H1 (cell line): Measurements from ENCODE around the gene TMEM59L. TPM values are rescaled to one million over a fixed set of nuclear protein-coding genes. Genes with fewer than 3 reads are reported as not detected.
A peak's percentile ranks its signal among the peaks of the same experiment; 100 is the strongest.

Source experiments
- ASH2L ChIP-seq: fragments of 200-600, 300-600 bp; sonication (generic); IDR thresholded peaks from one replicate; pipeline ENCODE4 v1.7.1; 2017; ENCODE audit warnings: low read length
- CHD7 ChIP-seq: fragments of 300-600 bp; sonication (generic); IDR thresholded peaks from 2 replicates; pipeline ENCODE4 v1.7.1; 2012; ENCODE audit warnings: low read length, moderate library complexity, mild to moderate bottlenecking, inconsistent platforms; ENCODE audit not compliant: insufficient replicate concordance
- CREB1 ChIP-seq: IDR thresholded peaks from 2 replicates; pipeline ENCODE4 v1.6.1; 2012; ENCODE audit warnings: inconsistent platforms
- GABPA ChIP-seq: IDR thresholded peaks from 2 replicates; pipeline ENCODE4 v1.6.1; 2011; ENCODE audit warnings: mild to moderate bottlenecking, low read length, moderate library complexity, borderline replicate concordance; ENCODE audit not compliant: insufficient read depth
- SIN3A ChIP-seq, 2 experiments: IDR thresholded peaks in 1 of 2; conservative IDR thresholded peaks in 1 of 2; 2 replicates each; pipeline ENCODE4 v1.6.1; 2011 to 2012; ENCODE audit warnings: low read length in 2 of 2, improper control_type of control experiment in 1 of 2, low read depth in 1 of 2, mild to moderate bottlenecking in 1 of 2
- SP1 ChIP-seq: IDR thresholded peaks from 2 replicates; pipeline ENCODE4 v1.6.1; 2011; ENCODE audit warnings: low read depth, low read length
- TCF12 ChIP-seq: IDR thresholded peaks from 2 replicates; pipeline ENCODE4 v1.6.1; 2011; ENCODE audit warnings: low read depth, mild to moderate bottlenecking, low read length
- polyA plus RNA-seq, 7 experiments: library from polyadenylated mRNA; depleted of rRNA in 3 of 7; stranded (reverse) in 5 of 7; unstranded in 2 of 7; fragments of >200 nt in 5 of 7; fragments of 200-250 nt in 2 of 7; gene quantifications; 1 replicate in 5 of 7; 2 replicates in 1 of 7; 4 replicates in 1 of 7; pipeline versions ENCODE4 v1.2.1 to v1.2.3, GENCODE V29; 2011 to 2013; ENCODE audit warnings: missing spikeins in 2 of 7, mixed read lengths in 2 of 7
- total RNA-seq: library from RNA; stranded (reverse); fragmentation: NEBNext Ultra II Directional; extraction: Animal tissue kit (Norgen Biotek cat#: 25700); gene quantifications from 2 replicates; pipeline ENCODE4 v1.2.1, GENCODE V29; 2021
- TF ChIP-seq, protein P1 (sequence below): IDR thresholded peaks from 2 replicates; pipeline ENCODE4 v1.6.1; 2012; ENCODE audit warnings: inconsistent platforms
- TF ChIP-seq, protein P2 (sequence below): IDR thresholded peaks from 2 replicates; pipeline ENCODE4 v1.6.1; 2011; ENCODE audit warnings: low read depth, mild to moderate bottlenecking, low read length; ENCODE audit not compliant: insufficient read depth

Gene TMEM59L
- total and polyA plus RNA-seq, 2 of the 8 experiments (the other 6 are each of a cell fraction or from before 2014, with no cell fraction given) = 4.0 to 12.2 TPM

DNA sequence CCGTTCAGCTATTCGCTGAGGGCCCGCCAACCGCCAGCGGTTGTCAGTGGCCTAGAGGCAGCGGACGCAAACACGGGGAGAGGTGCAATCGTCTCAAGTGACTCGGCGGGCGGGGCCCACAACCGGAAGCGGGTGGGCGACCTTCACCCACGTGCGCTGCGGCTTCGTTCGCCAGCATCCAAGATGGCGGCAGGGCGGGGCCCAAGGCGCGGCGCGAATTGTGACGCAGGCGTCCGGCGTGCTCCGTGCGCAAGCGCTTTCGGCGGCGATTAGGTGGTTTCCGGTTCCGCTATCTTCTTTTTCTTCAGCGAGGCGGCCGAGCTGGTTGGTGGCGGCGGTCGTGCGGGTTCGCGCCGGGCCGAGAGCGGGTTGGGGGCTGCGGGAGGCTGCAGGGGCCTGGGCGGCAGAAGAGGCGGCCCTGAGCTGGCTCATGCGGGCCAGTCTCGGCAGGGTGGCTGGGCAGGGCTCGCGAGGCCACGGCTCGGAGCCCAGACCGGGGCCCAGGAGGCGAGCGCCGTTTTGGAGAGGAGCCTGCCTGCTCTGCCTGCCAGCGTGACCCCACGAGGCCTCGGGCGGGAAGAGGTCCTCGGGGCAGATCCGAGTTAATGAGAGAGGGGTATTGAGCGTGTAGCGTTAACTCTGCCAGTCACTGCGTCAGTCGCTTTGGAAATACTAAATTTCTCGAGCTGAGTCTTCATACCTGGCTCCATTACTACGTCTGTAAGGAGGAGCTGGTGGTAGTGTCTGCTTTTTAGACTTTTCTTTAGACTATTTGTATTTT is 40.9 kb upstream of the TMEM59L start, which contains the start of gene UBA52 (continued):
- no peak for TF ChIP-seq CHD7
- 0 out of 2 replicates have a peak, but pooled peaks have one; percentile 1 for TF ChIP-seq TCF12
- TF ChIP-seq, protein P1, sequence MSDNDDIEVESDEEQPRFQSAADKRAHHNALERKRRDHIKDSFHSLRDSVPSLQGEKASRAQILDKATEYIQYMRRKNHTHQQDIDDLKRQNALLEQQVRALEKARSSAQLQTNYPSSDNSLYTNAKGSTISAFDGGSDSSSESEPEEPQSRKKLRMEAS = peak; percentile 99
- TF ChIP-seq, protein P2, sequence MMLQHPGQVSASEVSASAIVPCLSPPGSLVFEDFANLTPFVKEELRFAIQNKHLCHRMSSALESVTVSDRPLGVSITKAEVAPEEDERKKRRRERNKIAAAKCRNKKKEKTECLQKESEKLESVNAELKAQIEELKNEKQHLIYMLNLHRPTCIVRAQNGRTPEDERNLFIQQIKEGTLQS = peak; percentile 86
- peak; percentile 76; the same call in 1 of the 2 replicates for TF ChIP-seq GABPA
- peak; percentile 81 for TF ChIP-seq SP1
- peak; percentile 99 for TF ChIP-seq CREB1
- TF ChIP-seq ASH2L = peak; percentile 65
- peak; percentile 91 to 99; a peak in 3 of 4 replicates for TF ChIP-seq SIN3A (conservative IDR thresholded peaks at IDR 0.05 in 1 of 2, IDR thresholded peaks at IDR 0.05 in 1 of 2; ENCODE audit: low read depth in 1 of 2, low read length in 2 of 2)
